K562 (cell line): ENCODE data around the gene KCNAB2. TPM values are rescaled to one million over a fixed set of nuclear protein-coding genes. Genes with fewer than 3 reads are reported as not detected.

Experiments
- DMBX1 ChIP-seq: fragments of 250-450 bp; sonication (Bioruptor Pico); IDR thresholded peaks from 2 replicates; pipeline ENCODE4 v1.8.0; 2022; ENCODE audit warnings: inconsistent platforms, mild to moderate bottlenecking, moderate library complexity, borderline replicate concordance
- ETV5 ChIP-seq: sonication (generic); formaldehyde crosslinking; IDR thresholded peaks from 2 replicates; pipeline ENCODE4 v1.4.0; 2020; ENCODE audit warnings: low read depth, mild to moderate bottlenecking, missing genetic modification reagents
- FOXJ3 ChIP-seq: sonication (generic); formaldehyde crosslinking; IDR thresholded peaks from 2 replicates; pipeline ENCODE4 v1.4.0; 2020; ENCODE audit warnings: mild to moderate bottlenecking, missing genetic modification reagents
- GATA2 ChIP-seq: sonication (generic); formaldehyde crosslinking; IDR thresholded peaks from 2 replicates; pipeline ENCODE4 v1.4.0; 2020; ENCODE audit warnings: mild to moderate bottlenecking, missing genetic modification reagents
- HDAC2 ChIP-seq: fragments of 450-650 bp; IDR thresholded peaks from 2 replicates; pipeline ENCODE4 v1.6.1; 2016; ENCODE audit warnings: mild to moderate bottlenecking
- MEF2D ChIP-seq: conservative IDR thresholded peaks from 2 replicates; pipeline ENCODE4 v1.6.1; 2016; ENCODE audit warnings: low read depth, missing genetic modification characterization, missing compliant biosample characterization
- NCOA1 ChIP-seq: fragments of 450-650 bp; IDR thresholded peaks from 2 replicates; pipeline ENCODE4 v1.6.1; 2016; ENCODE audit warnings: low read depth
- SIX5 ChIP-seq, 2 experiments: IDR thresholded peaks; 2 replicates each; pipeline ENCODE4 v1.6.1; 2011; ENCODE audit warnings: low read length in 2 of 2, borderline replicate concordance in 1 of 2, low read depth in 1 of 2, mild to moderate bottlenecking in 1 of 2, moderate library complexity in 1 of 2; ENCODE audit not compliant: insufficient read depth in 1 of 2
- SMAD4 ChIP-seq: fragments of 250-450 bp; sonication (Bioruptor Pico); conservative IDR thresholded peaks from 2 replicates; pipeline ENCODE4 v1.8.0; 2021; ENCODE audit warnings: inconsistent platforms, mild to moderate bottlenecking, moderate library complexity
- ZNF232 ChIP-seq: sonication (generic); formaldehyde crosslinking; IDR thresholded peaks from 2 replicates; pipeline ENCODE4 v1.8.0; 2022; ENCODE audit warnings: mild to moderate bottlenecking, missing genetic modification reagents
- ZNF282 ChIP-seq: sonication (generic); formaldehyde crosslinking; IDR thresholded peaks from 2 replicates; pipeline ENCODE4 v1.8.1; 2023; ENCODE audit warnings: missing genetic modification reagents
- polyA plus RNA-seq, 8 experiments: library from polyadenylated mRNA; depleted of rRNA in 4 of 8; stranded (reverse) in 5 of 8; unstranded in 3 of 8; fragments of >200 nt; fragmentation: Nextera tagmentation in 2 of 8; fragmentation: Illumina TruSeq in 1 of 8; extraction: Ambion mirVana in 2 of 8; extraction: Trizol in 1 of 8; gene quantifications; 2 replicates each; pipeline versions ENCODE4 v1.2.1 to v1.2.3, GENCODE V29; 2011 to 2014; ENCODE audit warnings: inconsistent platforms in 1 of 8, missing spikeins in 1 of 8
- total RNA-seq, 7 experiments: library from RNA; depleted of rRNA in 6 of 7; stranded (reverse); fragments of >200 nt in 6 of 7; fragmentation: Illumina TruSeq in 2 of 7; extraction: Trizol in 2 of 7; gene quantifications; 2 replicates each; pipeline versions ENCODE4 v1.2.1 to v1.2.3, GENCODE V29; 2011 to 2021; ENCODE audit warnings: low replicate concordance in 1 of 7
- TF ChIP-seq, protein P1 (sequence below): sonication (generic); formaldehyde crosslinking; IDR thresholded peaks from 2 replicates; pipeline ENCODE4 v1.8.0; 2022; ENCODE audit warnings: mild to moderate bottlenecking, missing genetic modification reagents
- TF ChIP-seq, protein P2 (sequence below): sonication (generic); formaldehyde crosslinking; IDR thresholded peaks from 2 replicates; pipeline ENCODE4 v1.8.0; 2022; ENCODE audit warnings: mild to moderate bottlenecking, missing genetic modification reagents
- TF ChIP-seq, protein P3 (sequence below): fragments of 450-650 bp; formaldehyde crosslinking; IDR thresholded peaks from 2 replicates; pipeline ENCODE4 v1.4.0; 2022; ENCODE audit warnings: mild to moderate bottlenecking, moderate library complexity
- TF ChIP-seq, protein P4 (sequence below), 2 experiments: IDR thresholded peaks in 1 of 2; conservative IDR thresholded peaks in 1 of 2; 2 replicates each; pipeline ENCODE4 v1.6.1; 2016; ENCODE audit warnings: low read depth in 2 of 2, mild to moderate bottlenecking in 1 of 2, missing compliant biosample characterization in 1 of 2, missing genetic modification characterization in 1 of 2, moderate library complexity in 1 of 2
- TF ChIP-seq, protein P5 (sequence below): fragments of 200-800 bp; sonication (Bioruptor generic); IDR thresholded peaks from 2 replicates; pipeline ENCODE4 v1.6.1; 2017; ENCODE audit warnings: missing genetic modification characterization, missing compliant biosample characterization

The KCNAB2 gene
- total and polyA plus RNA-seq, 9 of the 15 experiments (the other 6 are each of a cell fraction or from before 2014, with no cell fraction given): 1.8 to 15.8 (median 7.1) TPM

DNA sequence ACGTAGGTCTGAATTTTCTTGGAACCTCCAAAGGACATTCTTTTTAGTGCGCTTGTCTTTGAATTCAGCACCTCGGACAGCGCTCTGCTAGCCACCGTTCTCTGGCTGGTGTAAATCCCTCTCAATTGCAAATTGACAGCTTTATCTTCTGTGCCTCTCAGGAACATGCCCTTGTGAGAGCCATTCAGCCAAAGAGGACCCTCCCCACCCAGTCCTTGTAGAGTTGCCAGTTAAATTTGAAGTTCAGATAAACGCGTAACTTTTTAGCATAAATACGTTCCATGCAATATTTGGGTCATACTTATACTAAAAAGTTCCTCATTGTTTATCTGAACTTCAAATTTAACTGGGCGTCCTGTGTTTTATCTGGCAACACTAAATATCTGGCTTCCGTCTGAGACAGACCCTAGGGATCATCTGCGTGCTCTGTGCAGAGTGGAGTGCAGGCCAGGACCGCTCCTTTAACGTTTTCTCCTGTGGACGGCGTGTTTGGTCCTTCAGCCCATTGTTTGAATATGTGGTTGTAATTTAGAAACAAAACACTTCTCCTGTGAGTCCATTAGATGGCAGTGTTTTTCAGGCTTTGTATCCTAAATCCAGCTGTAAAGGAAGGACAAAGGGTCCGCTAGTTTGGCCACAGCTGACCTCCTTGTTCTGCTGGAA lies 7.0 kb downstream of the KCNAB2 start (continued):
- TF ChIP-seq, protein P1, sequence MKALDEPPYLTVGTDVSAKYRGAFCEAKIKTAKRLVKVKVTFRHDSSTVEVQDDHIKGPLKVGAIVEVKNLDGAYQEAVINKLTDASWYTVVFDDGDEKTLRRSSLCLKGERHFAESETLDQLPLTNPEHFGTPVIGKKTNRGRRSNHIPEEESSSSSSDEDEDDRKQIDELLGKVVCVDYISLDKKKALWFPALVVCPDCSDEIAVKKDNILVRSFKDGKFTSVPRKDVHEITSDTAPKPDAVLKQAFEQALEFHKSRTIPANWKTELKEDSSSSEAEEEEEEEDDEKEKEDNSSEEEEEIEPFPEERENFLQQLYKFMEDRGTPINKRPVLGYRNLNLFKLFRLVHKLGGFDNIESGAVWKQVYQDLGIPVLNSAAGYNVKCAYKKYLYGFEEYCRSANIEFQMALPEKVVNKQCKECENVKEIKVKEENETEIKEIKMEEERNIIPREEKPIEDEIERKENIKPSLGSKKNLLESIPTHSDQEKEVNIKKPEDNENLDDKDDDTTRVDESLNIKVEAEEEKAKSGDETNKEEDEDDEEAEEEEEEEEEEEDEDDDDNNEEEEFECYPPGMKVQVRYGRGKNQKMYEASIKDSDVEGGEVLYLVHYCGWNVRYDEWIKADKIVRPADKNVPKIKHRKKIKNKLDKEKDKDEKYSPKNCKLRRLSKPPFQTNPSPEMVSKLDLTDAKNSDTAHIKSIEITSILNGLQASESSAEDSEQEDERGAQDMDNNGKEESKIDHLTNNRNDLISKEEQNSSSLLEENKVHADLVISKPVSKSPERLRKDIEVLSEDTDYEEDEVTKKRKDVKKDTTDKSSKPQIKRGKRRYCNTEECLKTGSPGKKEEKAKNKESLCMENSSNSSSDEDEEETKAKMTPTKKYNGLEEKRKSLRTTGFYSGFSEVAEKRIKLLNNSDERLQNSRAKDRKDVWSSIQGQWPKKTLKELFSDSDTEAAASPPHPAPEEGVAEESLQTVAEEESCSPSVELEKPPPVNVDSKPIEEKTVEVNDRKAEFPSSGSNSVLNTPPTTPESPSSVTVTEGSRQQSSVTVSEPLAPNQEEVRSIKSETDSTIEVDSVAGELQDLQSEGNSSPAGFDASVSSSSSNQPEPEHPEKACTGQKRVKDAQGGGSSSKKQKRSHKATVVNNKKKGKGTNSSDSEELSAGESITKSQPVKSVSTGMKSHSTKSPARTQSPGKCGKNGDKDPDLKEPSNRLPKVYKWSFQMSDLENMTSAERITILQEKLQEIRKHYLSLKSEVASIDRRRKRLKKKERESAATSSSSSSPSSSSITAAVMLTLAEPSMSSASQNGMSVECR (CRISPR knock-in tag): peak; percentile 18; the same call in 1 of the 2 replicates
- TF ChIP-seq NCOA1 (peak; percentile 47; the same call in 1 of the 2 replicates), MEF2D (peak; percentile 17; the same call in 1 of the 2 replicates), FOXJ3 (CRISPR knock-in tag) (0 out of 2 replicates have a peak, but pooled peaks have one; percentile 32), ZNF232 (CRISPR knock-in tag) (0 out of 2 replicates have a peak, but pooled peaks have one; percentile 31), SMAD4 (CRISPR knock-in tag) (peak; percentile 60; the same call in 1 of the 2 replicates), GATA2 (CRISPR knock-in tag) (0 out of 2 replicates have a peak, but pooled peaks have one; percentile 18), ZNF282 (CRISPR knock-in tag) (no peak), DMBX1 (CRISPR knock-in tag) (peak; percentile 79; the same call in 1 of the 2 replicates), SIX5 (IDR thresholded peaks at IDR 0.05; ENCODE audit: borderline replicate concordance in 1 of 2, insufficient read depth in 1 of 2, low read depth in 1 of 2, low read length in 2 of 2) (no peak), HDAC2 (peak; percentile 87), ETV5 (CRISPR knock-in tag) (peak; percentile 65; the same call in 1 of the 2 replicates)
- TF ChIP-seq, protein P2, sequence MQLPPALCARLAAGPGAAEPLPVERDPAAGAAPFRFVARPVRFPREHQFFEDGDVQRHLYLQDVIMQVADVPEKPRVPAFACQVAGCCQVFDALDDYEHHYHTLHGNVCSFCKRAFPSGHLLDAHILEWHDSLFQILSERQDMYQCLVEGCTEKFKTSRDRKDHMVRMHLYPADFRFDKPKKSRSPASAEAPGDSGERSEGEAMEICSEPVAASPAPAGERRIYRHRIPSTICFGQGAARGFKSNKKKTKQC: peak; percentile 78; the same call in 1 of the 2 replicates
- TF ChIP-seq, protein P3, sequence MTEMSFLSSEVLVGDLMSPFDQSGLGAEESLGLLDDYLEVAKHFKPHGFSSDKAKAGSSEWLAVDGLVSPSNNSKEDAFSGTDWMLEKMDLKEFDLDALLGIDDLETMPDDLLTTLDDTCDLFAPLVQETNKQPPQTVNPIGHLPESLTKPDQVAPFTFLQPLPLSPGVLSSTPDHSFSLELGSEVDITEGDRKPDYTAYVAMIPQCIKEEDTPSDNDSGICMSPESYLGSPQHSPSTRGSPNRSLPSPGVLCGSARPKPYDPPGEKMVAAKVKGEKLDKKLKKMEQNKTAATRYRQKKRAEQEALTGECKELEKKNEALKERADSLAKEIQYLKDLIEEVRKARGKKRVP (CRISPR knock-in tag): no peak
- TF ChIP-seq, protein P4, sequence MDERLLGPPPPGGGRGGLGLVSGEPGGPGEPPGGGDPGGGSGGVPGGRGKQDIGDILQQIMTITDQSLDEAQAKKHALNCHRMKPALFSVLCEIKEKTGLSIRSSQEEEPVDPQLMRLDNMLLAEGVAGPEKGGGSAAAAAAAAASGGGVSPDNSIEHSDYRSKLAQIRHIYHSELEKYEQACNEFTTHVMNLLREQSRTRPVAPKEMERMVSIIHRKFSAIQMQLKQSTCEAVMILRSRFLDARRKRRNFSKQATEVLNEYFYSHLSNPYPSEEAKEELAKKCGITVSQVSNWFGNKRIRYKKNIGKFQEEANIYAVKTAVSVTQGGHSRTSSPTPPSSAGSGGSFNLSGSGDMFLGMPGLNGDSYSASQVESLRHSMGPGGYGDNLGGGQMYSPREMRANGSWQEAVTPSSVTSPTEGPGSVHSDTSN (CRISPR knock-in tag; IDR thresholded peaks at IDR 0.05; ENCODE audit: low read depth): no peak
- TF ChIP-seq, protein P4 (tag; conservative IDR thresholded peaks at IDR 0.05; ENCODE audit: low read depth): peak; percentile 86
- TF ChIP-seq, protein P5, sequence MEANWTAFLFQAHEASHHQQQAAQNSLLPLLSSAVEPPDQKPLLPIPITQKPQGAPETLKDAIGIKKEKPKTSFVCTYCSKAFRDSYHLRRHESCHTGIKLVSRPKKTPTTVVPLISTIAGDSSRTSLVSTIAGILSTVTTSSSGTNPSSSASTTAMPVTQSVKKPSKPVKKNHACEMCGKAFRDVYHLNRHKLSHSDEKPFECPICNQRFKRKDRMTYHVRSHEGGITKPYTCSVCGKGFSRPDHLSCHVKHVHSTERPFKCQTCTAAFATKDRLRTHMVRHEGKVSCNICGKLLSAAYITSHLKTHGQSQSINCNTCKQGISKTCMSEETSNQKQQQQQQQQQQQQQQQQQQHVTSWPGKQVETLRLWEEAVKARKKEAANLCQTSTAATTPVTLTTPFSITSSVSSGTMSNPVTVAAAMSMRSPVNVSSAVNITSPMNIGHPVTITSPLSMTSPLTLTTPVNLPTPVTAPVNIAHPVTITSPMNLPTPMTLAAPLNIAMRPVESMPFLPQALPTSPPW (CRISPR knock-in tag): peak; percentile 38; the same call in 1 of the 2 replicates
